ENCODE measurements around the gene SP2. TPM values are rescaled to one million over a fixed set of nuclear protein-coding genes. Genes with fewer than 3 reads are reported as not detected.

Gene SP2
- total RNA-seq, 1 donor from 2014 or later: 16.9 TPM

DNA sequence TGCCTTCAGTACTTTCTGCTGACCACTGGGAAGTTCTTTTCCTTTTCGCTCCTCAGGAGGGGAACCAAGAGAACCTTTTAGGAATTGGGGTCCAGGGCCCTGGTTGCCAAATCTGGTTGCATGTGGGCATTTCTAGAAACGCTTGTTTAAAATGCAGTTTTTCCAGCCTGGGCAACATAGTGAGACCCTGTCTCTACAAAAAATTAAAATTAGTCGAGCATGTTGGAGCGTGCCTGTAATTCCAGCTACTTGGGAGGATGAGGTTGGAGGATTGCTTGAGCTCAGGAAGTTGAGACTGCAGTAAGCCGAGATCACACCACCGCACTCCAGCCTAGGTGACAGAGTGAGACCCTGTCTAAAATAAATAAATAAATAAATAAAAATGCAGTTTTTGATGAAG is 46.5 kb downstream of the SP2 start:
- H3K9me3 Mint-ChIP-seq: peaks cover 5% of the 10 kb centered on the region
- H3K36me3 Mint-ChIP-seq: no peaks in the 10 kb centered on the region
- H3K27ac Mint-ChIP-seq: peak overlapping the region; percentile 13
- TF ChIP-seq, protein P1, sequence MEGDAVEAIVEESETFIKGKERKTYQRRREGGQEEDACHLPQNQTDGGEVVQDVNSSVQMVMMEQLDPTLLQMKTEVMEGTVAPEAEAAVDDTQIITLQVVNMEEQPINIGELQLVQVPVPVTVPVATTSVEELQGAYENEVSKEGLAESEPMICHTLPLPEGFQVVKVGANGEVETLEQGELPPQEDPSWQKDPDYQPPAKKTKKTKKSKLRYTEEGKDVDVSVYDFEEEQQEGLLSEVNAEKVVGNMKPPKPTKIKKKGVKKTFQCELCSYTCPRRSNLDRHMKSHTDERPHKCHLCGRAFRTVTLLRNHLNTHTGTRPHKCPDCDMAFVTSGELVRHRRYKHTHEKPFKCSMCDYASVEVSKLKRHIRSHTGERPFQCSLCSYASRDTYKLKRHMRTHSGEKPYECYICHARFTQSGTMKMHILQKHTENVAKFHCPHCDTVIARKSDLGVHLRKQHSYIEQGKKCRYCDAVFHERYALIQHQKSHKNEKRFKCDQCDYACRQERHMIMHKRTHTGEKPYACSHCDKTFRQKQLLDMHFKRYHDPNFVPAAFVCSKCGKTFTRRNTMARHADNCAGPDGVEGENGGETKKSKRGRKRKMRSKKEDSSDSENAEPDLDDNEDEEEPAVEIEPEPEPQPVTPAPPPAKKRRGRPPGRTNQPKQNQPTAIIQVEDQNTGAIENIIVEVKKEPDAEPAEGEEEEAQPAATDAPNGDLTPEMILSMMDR (conservative IDR thresholded peaks at IDR 0.05): no peak
- peaks cover 13% of the 10 kb centered on the region for H3K4me1 Mint-ChIP-seq (ENCODE audit: unreplicated experiment)
- peaks cover 5% of the 10 kb centered on the region for H3K27me3 Mint-ChIP-seq
- no peak for DNase-seq (ENCODE audit: extremely low spot score, unreplicated experiment)
- H3K4me3 Mint-ChIP-seq: peak overlapping the region; percentile 88

DNA sequence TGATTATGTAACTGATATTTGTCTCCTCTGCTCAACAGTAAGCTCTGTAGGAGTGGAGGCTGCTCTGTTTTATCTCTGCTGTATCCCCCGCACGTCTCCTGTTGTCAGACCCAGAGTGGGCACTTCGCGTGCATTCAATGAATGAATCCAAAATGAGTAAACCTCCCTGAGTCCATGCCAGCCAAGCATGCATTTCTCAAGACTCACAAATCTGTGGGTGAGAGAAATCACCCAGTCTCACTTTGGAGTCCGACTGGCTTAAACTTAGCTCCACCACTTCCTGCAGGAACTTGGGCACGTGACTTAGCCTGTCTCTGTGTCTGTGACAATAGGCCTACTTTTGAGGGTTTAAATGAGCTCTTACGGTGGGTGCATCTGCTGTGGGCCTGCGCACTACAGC is 49.0 kb downstream of the SP2 start:
- H3K27me3 Mint-ChIP-seq: peaks cover 5% of the 10 kb centered on the region
- no peak overlapping the region for H3K4me3 Mint-ChIP-seq
- H3K4me1 Mint-ChIP-seq (ENCODE audit: unreplicated experiment): peaks cover 23% of the 10 kb centered on the region
- TF ChIP-seq, protein P1 (conservative IDR thresholded peaks at IDR 0.05): no peak
- H3K36me3 Mint-ChIP-seq: no peaks in the 10 kb centered on the region
- no peak for DNase-seq (ENCODE audit: extremely low spot score, unreplicated experiment)
- peaks cover 5% of the 10 kb centered on the region for H3K9me3 Mint-ChIP-seq
- H3K27ac Mint-ChIP-seq: no peak overlapping the region

DNA sequence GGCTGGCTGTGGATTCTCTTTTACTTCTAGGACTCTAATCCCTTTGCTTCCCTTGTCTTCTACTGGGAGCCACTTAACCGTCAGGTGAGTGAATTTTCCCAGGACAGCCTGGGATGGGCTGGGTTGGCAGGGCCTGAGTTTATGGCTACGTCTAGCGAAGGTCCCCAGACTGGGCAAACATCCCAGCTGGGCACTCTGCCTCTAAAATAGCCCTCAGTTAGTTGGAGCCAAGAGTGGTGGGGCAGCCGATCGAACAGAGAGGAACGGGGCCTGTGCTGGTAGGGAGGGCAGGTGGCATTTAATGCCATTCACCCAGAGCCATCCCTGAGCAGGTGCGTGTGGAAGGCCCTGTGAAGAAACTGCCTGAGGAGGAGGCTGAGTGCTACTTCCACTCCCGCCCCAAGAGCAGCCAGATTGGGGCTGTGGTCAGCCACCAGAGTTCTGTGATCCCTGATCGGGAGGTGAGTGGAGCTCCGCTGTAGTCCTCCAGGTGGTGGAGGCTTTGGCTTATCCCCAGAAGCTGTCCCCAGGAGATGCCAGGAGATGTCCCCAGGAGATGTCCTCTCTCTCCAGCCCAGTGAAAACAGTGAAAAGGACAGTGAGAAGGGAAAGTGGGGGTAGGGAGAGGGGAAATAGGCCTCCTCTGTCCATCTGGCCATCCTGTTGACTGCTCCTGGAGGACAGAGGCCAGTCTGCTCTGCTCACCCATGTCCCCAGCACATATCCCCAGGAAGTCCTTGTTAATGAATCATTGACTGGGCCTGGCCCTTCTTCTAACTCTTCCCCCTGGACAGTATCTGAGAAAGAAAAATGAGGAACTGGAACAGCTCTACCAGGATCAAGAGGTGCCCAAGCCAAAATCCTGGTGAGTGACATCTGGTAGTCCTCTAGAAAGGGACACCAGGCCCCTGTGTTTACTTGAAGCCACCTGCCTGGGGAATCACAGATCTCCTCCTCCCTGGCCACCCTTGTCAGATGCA is 49.8 kb downstream of the SP2 start:
- TF ChIP-seq, protein P1 (conservative IDR thresholded peaks at IDR 0.05): no peak
- no peak for DNase-seq (ENCODE audit: extremely low spot score, unreplicated experiment)
- Mint-ChIP-seq H3K27me3 (peaks cover 5% of the 10 kb centered on the region), H3K4me3 (no peak overlapping the region), H3K9me3 (peaks cover 5% of the 10 kb centered on the region), H3K27ac (no peak overlapping the region), H3K36me3 (no peaks in the 10 kb centered on the region), H3K4me1 (ENCODE audit: unreplicated experiment) (peaks cover 23% of the 10 kb centered on the region)

DNA sequence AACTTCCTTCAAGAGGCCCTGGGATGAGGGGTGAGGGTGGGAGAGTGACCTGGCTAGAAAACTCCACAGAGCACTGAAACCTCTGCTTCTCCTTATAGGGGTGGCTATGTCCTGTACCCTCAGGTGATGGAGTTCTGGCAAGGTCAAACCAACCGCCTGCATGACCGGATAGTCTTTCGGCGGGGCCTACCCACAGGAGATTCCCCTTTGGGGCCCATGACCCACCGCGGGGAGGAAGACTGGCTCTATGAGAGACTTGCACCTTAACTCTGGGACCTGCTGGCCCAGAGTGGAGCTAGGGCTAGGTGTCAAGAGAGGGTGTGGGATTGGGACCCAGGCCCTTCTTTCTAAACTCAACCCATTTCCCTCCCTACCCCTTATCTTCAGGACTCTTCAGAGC is 50.5 kb downstream of the SP2 start:
- Mint-ChIP-seq H3K36me3 (no peaks in the 10 kb centered on the region), H3K4me3 (no peak overlapping the region), H3K27me3 (no peaks in the 10 kb centered on the region), H3K9me3 (no peaks in the 10 kb centered on the region), H3K4me1 (ENCODE audit: unreplicated experiment) (peaks cover 18% of the 10 kb centered on the region), H3K27ac (peak overlapping the region; percentile 76)
- TF ChIP-seq, protein P1 (conservative IDR thresholded peaks at IDR 0.05): no peak
- DNase-seq (ENCODE audit: extremely low spot score, unreplicated experiment): no peak

DNA sequence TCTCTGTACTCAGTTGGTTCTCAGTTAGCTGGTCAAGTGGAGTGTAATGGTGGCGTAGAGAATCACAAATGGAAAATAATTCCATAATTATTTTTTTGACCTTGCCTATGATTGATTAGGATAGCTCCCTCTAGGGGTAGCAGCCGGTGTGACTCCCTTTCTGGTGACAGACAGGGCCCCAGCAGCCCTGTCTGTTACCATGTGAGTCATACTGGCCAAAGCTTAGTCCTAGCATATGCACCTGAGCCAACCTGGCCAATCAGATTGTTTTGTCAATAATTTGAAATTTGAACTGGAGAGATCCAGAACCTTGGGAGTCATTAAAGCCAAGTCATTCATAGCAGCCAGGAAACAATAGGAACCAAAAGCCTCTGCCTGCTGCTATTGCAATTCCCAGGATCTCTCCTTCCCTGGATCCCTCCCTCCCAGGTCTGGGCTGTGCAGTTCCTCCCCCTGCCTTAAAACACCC is 50.9 kb downstream of the SP2 start:
- no peaks in the 10 kb centered on the region for H3K27me3 Mint-ChIP-seq
- no peak for DNase-seq (ENCODE audit: extremely low spot score, unreplicated experiment)
- H3K4me3 Mint-ChIP-seq: peak overlapping the region; percentile 41
- TF ChIP-seq, protein P1 (conservative IDR thresholded peaks at IDR 0.05): peak; percentile 86
- H3K36me3 Mint-ChIP-seq: no peaks in the 10 kb centered on the region
- no peaks in the 10 kb centered on the region for H3K9me3 Mint-ChIP-seq
- peaks cover 16% of the 10 kb centered on the region for H3K4me1 Mint-ChIP-seq (ENCODE audit: unreplicated experiment)
- peak overlapping the region; percentile 76 for H3K27ac Mint-ChIP-seq

Measured in type B pancreatic cell (in vitro differentiated cells).